ENCODE measurements around the gene ZNF780A. TPM values are rescaled to one million over a fixed set of nuclear protein-coding genes. Genes with fewer than 3 reads are reported as not detected.

Gene ZNF780A
- total and polyA plus RNA-seq, 2 donors (not counting 1 experiment from before 2014, with no cell fraction given): 14.7 to 17.3 TPM

- no peak for TF ChIP-seq EZH2 (IDR thresholded peaks at IDR 0.05; ENCODE audit: low read length, missing control alignments)
- TF ChIP-seq CTCF (conservative IDR thresholded peaks at IDR 0.05 in 1 of 2, IDR thresholded peaks at IDR 0.05 in 1 of 2; ENCODE audit: low read depth in 1 of 2, low read length in 2 of 2): no peak
- H3K27ac ChIP-seq (ENCODE audit: insufficient read depth, low read length): no peak overlapping the region
- H3K4me3 ChIP-seq (replicated peaks in 1 of 4; ENCODE audit: control extremely low read depth in 1 of 4, insufficient read depth in 1 of 4, low read depth in 3 of 4, low read length in 4 of 4): no peak overlapping the region
- H3K9ac ChIP-seq (ENCODE audit: insufficient read depth, low read length): no peak overlapping the region
- no peaks in the 10 kb centered on the region for H3K9me3 ChIP-seq (ENCODE audit: control insufficient read depth, insufficient read depth, low read depth, low read length)
- no peak overlapping the region for H3K4me2 ChIP-seq (ENCODE audit: extremely low read depth, insufficient read depth, low read length)
- H3K79me2 ChIP-seq (ENCODE audit: control insufficient read depth, insufficient read depth, low read length): peaks cover 6% of the 10 kb centered on the region
- H3K27me3 ChIP-seq (ENCODE audit: control insufficient read depth, insufficient read depth, low read length): no peaks in the 10 kb centered on the region
- no peaks in the 10 kb centered on the region for H3K36me3 ChIP-seq (ENCODE audit: control insufficient read depth, insufficient read depth, low read length)
- H2AFZ ChIP-seq (ENCODE audit: low read length): no peak overlapping the region
- no peak for DNase-seq (ENCODE audit: low read depth in 2 of 2)
- peaks cover 2% of the 10 kb centered on the region for H3K4me1 ChIP-seq (ENCODE audit: control insufficient read depth, extremely low read depth, insufficient read depth, low read length)
- no peaks in the 10 kb centered on the region for H4K20me1 ChIP-seq (ENCODE audit: control insufficient read depth, extremely low read depth, insufficient read depth, low read length)
Observed at GRCh38 chr19:40093416-40093815, 2.7 kb upstream of the ZNF780A start.

- peak overlapping the region; percentile 98 for H3K4me2 ChIP-seq (ENCODE audit: extremely low read depth, insufficient read depth, low read length)
- H3K36me3 ChIP-seq (ENCODE audit: control insufficient read depth, insufficient read depth, low read length): no peaks in the 10 kb centered on the region
- H3K4me3 ChIP-seq (replicated peaks in 1 of 4; ENCODE audit: control extremely low read depth in 1 of 4, insufficient read depth in 1 of 4, low read depth in 3 of 4, low read length in 4 of 4): peak overlapping the region; percentile 79 to 92 (median 82)
- peaks cover 2% of the 10 kb centered on the region for H3K4me1 ChIP-seq (ENCODE audit: control insufficient read depth, extremely low read depth, insufficient read depth, low read length)
- DNase-seq (ENCODE audit: low read depth in 2 of 2): no peak
- no peaks in the 10 kb centered on the region for H3K27me3 ChIP-seq (ENCODE audit: control insufficient read depth, insufficient read depth, low read length)
- TF ChIP-seq CTCF (conservative IDR thresholded peaks at IDR 0.05 in 1 of 2, IDR thresholded peaks at IDR 0.05 in 1 of 2; ENCODE audit: low read depth in 1 of 2, low read length in 2 of 2) (no peak), EZH2 (IDR thresholded peaks at IDR 0.05; ENCODE audit: low read length, missing control alignments) (no peak)
- peaks cover 8% of the 10 kb centered on the region for H3K79me2 ChIP-seq (ENCODE audit: control insufficient read depth, insufficient read depth, low read length)
- H4K20me1 ChIP-seq (ENCODE audit: control insufficient read depth, extremely low read depth, insufficient read depth, low read length): no peaks in the 10 kb centered on the region
- no peaks in the 10 kb centered on the region for H3K9me3 ChIP-seq (ENCODE audit: control insufficient read depth, insufficient read depth, low read depth, low read length)
- peak overlapping the region; percentile 79 for H3K27ac ChIP-seq (ENCODE audit: insufficient read depth, low read length)
- H3K9ac ChIP-seq (ENCODE audit: insufficient read depth, low read length): peak overlapping the region; percentile 79
- peak overlapping the region; percentile 90 for H2AFZ ChIP-seq (ENCODE audit: low read length)
Observed at GRCh38 chr19:40091205-40092129, 724 bp upstream of the ZNF780A start.

GRCh38 chr19:40089462-40089861, 1.3 kb downstream of the ZNF780A start:
- peak overlapping the region; percentile 98 for H3K4me2 ChIP-seq (ENCODE audit: extremely low read depth, insufficient read depth, low read length)
- no peak overlapping the region for H3K27ac ChIP-seq (ENCODE audit: insufficient read depth, low read length)
- no peaks in the 10 kb centered on the region for H4K20me1 ChIP-seq (ENCODE audit: control insufficient read depth, extremely low read depth, insufficient read depth, low read length)
- H3K79me2 ChIP-seq (ENCODE audit: control insufficient read depth, insufficient read depth, low read length): peaks cover 8% of the 10 kb centered on the region
- H2AFZ ChIP-seq (ENCODE audit: low read length): no peak overlapping the region
- no peaks in the 10 kb centered on the region for H3K9me3 ChIP-seq (ENCODE audit: control insufficient read depth, insufficient read depth, low read depth, low read length)
- peak; percentile 42 to 81 for DNase-seq (ENCODE audit: low read depth in 2 of 2)
- peaks cover 2% of the 10 kb centered on the region for H3K4me1 ChIP-seq (ENCODE audit: control insufficient read depth, extremely low read depth, insufficient read depth, low read length)
- no peaks in the 10 kb centered on the region for H3K36me3 ChIP-seq (ENCODE audit: control insufficient read depth, insufficient read depth, low read length)
- no peak overlapping the region for H3K9ac ChIP-seq (ENCODE audit: insufficient read depth, low read length)
- H3K4me3 ChIP-seq (replicated peaks in 1 of 4; ENCODE audit: control extremely low read depth in 1 of 4, insufficient read depth in 1 of 4, low read depth in 3 of 4, low read length in 4 of 4): peak overlapping the region; percentile 79 to 92 (median 82)
- TF ChIP-seq CTCF (conservative IDR thresholded peaks at IDR 0.05 in 1 of 2, IDR thresholded peaks at IDR 0.05 in 1 of 2; ENCODE audit: low read depth in 1 of 2, low read length in 2 of 2): no peak
- no peak for TF ChIP-seq EZH2 (IDR thresholded peaks at IDR 0.05; ENCODE audit: low read length, missing control alignments)
- H3K27me3 ChIP-seq (ENCODE audit: control insufficient read depth, insufficient read depth, low read length): no peaks in the 10 kb centered on the region
